ENCODE measurements around the gene VEZT.
"Not testable (repeated sequence)": the region's sequence is repeated elsewhere in the genome, so short reads cannot be mapped to it uniquely, and the experiment has no call there.

VEZT gene

GRCh38 chr12:95187865-95188415 is 29.7 kb upstream of the VEZT start:
- H3K4me3 ChIP-seq (replicated peaks; ENCODE audit: low read depth, low read length), result no peak overlapping the region
- no peak for DNase-seq (ENCODE audit: low read depth)
- no peak for TF ChIP-seq CTCF (IDR thresholded peaks at IDR 0.05; ENCODE audit: low read length, missing control alignments)

- TF ChIP-seq CTCF (IDR thresholded peaks at IDR 0.05; ENCODE audit: low read length, missing control alignments), result no peak
- no peak overlapping the region for H3K4me3 ChIP-seq (replicated peaks; ENCODE audit: low read depth, low read length)
- no peak for DNase-seq (ENCODE audit: low read depth)
Observed at GRCh38 chr12:95191060-95191696, 26.4 kb upstream of the VEZT start.

GRCh38 chr12:95192271-95192670 is 25.3 kb upstream of the VEZT start:
- TF ChIP-seq CTCF (IDR thresholded peaks at IDR 0.05; ENCODE audit: low read length, missing control alignments), result no peak
- H3K4me3 ChIP-seq (replicated peaks; ENCODE audit: low read depth, low read length), result no peak overlapping the region
- no peak for DNase-seq (ENCODE audit: low read depth)

GRCh38 chr12:95193139-95193538 is 24.5 kb upstream of the VEZT start:
- no peak for DNase-seq (ENCODE audit: low read depth)
- H3K4me3 ChIP-seq (replicated peaks; ENCODE audit: low read depth, low read length), result no peak overlapping the region
- no peak for TF ChIP-seq CTCF (IDR thresholded peaks at IDR 0.05; ENCODE audit: low read length, missing control alignments)

- TF ChIP-seq CTCF (IDR thresholded peaks at IDR 0.05; ENCODE audit: low read length, missing control alignments), result no peak
- no peak overlapping the region for H3K4me3 ChIP-seq (replicated peaks; ENCODE audit: low read depth, low read length)
- DNase-seq (ENCODE audit: low read depth), result no peak
Observed at GRCh38 chr12:95195122-95195521, 22.5 kb upstream of the VEZT start.

- not testable (repeated sequence) for DNase-seq (ENCODE audit: low read depth); H3K4me3 ChIP-seq (replicated peaks; ENCODE audit: low read depth, low read length)
Observed at GRCh38 chr12:95196875-95197569, 20.6 kb upstream of the VEZT start.

GRCh38 chr12:95197636-95198035 is 20.0 kb upstream of the VEZT start:
- H3K4me3 ChIP-seq (replicated peaks; ENCODE audit: low read depth, low read length), result no peak overlapping the region
- no peak for DNase-seq (ENCODE audit: low read depth)
- no peak for TF ChIP-seq CTCF (IDR thresholded peaks at IDR 0.05; ENCODE audit: low read length, missing control alignments)
